ENCODE data around the gene SETMAR.
"Not testable (repeated sequence)": the region's sequence is repeated elsewhere in the genome, so short reads cannot be mapped to it uniquely, and the experiment has no call there.

SETMAR gene

DNA sequence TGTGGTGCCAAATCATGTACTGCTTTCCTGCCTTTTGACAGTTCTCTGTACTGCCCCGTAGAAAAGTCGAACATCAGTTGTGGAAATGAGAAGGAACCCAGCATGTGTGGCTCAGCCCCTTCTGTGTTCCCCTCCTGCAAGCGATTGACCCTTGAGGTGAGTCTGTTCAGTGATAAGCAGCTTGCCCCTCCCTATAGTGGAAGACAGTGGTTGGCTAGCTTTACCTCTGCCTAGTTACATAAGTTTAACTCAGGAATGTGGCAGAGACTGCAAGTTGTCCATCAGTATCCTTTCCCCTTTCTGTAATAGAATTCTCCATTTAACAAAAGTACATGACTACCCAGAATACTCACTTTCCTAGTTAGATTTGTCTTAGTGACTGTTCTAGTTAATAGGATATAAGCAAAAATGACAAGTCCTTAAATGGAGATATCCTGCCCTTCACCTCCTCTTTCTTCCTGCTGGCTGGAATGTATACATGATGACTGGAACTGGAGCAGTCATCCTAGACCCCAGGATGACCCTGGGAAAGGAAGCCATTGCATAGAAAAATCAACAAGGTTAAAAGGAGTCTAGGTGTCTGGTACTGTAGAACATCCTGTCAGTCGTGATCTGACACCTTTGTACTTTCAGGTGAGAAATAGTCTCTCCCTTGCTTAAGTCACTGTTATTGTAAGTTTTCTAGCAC lies 10.6 kb downstream of the SETMAR start:
- no peak for DNase-seq (ENCODE audit: low read depth in 2 of 2)

DNA sequence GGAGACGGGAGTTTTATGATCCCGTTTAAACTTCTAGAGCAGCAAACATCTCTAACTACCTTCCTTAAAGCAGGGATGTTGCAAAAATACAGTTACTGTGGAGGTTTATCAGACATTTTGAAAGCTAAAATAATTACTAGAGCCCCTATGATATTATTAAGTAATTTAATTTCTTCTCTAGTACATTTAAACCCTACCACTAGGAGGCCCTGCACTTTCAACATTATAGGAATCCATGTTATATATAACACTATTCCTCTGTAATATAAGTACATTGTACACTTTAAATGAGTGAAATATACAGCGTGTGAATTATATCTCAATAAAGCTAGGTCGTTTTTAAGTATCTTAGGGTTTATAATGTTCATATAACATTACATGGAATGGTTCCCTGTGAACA lies 11.5 kb downstream of the SETMAR start:
- no peak for DNase-seq (ENCODE audit: low read depth in 2 of 2)

DNA sequence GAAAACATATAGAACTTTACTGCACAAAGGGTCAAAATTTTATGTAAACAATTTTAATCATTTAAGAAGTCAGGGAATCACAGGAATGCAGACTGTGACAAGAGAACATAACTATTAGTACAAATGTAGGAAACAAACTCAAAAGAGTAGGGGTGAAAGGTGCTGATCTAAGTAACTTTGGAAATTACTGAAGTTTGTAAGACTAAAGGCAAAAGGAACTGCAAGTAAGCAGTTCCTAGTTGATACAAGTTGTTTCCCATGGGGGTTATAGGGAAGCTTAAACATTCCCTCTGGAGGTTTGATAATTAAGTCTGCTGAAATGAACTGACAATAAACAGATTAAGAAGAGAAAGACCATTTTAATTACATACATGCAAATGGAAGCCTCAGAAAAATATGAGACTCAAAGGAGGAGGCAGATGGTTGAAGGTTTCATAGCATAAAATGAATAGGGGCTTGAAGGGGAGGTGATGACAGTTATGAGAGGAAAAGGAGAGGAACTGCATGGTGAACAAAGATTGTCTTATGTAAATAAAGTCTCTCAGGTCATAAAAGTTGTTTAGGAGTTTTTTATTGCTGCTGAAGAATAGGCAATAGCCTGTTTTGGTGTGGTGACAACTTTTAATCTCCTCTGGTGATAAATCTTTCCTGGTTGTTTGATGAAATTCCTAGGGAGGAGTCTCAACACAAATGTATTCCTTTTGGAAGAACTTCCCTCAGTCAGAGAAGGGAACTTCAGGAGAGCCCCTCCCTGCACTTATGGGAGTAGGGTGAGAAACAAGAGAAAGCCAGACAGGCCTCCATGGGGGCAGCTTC lies 17.1 kb downstream of the SETMAR start:
- no peak for DNase-seq (ENCODE audit: low read depth in 2 of 2)

DNA sequence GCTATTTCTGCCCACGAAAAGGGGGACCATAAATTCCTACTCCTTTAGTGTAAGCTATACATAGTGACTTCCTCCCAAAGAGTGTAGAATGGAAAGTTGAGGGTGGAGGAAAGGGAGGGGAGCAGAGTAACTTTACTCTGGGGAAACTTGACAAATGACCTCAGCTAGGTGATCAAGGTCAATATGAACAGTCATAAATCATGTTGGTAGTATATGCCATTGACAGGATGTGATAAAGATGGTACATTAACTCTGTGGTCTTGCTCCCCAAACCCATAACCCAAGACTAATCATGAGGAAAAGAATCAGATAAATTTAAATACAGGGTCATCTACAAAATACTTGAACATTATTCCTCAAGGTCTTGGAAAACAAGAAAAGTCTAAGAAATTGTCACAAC lies 18.6 kb downstream of the SETMAR start:
- no peak for DNase-seq (ENCODE audit: low read depth in 2 of 2)

DNA sequence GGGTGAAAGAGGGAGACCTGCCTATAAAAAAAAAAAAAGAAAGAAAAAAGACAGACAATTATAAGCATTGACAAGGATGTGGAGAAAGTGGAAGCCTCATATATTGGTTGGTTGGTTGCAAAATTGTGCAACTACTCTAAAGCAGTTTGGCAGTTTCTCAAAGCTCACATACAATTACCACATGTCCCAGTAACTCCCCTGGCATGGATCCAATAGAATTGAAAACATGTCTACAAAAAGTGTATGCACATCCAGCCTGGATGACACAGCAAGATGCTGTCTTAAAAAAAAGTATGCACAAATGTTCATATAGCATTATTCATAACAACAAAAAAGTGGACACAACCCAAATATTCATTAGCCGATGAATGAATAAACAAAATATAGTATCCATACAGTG lies 19.5 kb downstream of the SETMAR start:
- DNase-seq (ENCODE audit: low read depth in 2 of 2), result no peak

DNA sequence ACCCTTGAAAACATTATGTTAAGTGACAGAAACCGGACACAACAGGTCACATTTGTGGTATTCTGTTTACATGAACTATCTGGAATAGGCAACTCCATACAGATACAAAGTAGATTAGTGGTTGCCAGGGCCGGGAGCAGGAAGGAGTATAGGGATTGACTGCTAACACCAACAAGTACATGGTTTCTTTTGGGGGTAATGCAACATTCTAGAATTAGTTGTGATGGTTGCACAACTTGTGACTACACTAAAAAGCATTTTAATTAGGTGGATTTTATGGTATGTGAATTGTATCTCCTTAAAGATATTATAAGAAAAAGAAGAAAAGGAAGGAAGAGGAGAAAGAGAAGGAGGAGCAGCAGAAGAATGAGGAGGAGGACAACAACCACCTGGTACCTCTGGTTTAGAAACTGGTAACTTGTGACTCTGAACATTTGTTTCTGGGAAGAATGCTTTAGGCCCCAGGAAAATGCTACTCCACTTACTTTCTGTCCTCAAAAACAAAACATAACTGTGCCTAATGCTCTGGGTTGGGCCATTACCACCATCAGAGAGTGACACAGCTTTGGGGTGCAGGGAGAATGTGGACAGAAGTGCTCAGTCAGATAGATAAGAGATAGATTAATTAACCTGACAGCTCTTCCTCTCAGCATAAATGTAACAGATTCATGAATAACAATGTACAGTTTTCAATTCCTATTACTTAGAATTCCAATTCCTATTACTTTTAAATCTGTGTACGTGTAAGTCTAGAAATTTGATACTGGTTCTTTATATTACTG lies 20.3 kb downstream of the SETMAR start:
- DNase-seq (ENCODE audit: low read depth in 2 of 2), result no peak

DNA sequence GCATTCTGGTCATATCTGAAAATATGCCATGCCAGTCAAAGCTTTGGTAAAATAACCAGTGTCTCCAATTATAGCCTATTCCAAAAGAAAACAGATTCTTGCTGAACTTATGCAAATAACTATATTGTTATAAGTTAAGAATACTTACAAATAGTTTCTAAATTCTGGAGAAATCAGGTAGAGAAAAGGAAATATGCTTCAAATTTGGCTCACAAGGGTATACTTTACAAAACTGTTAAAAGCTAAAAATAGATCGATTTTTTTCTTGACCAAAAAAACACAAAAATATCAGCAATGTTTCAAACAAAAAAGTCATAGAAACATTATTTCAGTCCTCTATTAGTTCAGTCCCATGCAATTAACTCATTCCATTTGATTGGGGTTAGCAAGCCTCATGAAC lies 23.7 kb downstream of the SETMAR start:
- no peak for DNase-seq (ENCODE audit: low read depth in 2 of 2)

DNA sequence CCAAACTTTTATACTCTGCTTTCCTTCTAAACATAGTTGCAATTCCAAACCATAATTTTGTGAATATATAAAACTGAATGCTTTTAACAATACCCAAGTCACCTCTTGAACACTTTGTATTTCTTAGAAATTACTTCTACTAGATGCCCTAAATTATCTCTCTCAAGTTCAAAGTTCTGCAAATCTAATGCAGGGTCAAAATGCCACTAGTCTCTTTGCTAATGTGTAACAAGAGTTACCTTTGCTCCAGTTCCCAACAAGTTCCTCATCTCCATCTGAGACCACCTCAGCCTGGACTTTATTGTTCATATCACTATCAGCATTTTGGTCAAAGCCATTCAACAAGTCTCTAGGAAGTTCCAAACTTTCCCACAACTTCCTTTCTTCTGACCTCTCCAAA lies 26.6 kb downstream of the SETMAR start:
- not testable (repeated sequence) for DNase-seq (ENCODE audit: low read depth in 2 of 2)

DNA sequence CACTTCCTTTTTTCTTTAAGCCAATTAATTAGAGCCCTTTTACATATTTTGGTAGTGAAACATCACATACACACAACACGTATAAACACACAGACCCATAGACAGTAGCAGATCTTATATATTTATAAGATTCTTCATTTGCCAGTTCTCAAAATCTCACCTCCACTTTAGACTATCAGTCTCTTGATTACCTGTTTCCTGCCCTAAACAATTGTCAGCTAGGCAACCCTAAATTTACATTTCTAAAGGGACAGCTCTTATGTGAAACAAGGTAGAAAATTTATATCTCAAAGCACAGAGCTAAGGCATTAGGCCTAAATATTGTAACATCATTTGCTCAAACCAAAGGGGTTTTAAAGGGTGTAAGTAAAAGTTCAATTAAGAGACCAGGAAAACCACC lies 28.9 kb downstream of the SETMAR start:
- no peak for DNase-seq (ENCODE audit: low read depth in 2 of 2)

DNA sequence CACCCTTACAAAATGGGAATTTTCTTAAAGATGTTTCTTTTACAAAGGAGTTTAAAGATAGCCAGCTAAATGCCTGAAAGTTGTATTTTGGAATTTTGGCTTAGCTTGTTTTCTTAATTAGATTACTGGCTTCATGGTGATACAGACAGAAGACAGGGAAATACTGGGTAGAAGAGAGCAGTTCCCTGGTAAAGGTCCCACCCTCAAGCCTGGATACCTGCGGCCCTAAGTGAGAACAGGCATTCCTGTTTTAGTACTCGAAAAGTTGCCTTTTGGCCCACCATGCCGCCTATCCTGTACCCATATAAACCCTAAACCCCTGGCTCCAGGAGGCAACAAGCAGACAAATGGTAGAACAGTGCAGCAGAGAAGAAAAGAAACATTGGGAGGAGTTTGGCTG lies 29.4 kb downstream of the SETMAR start:
- no peak for DNase-seq (ENCODE audit: low read depth in 2 of 2)

DNA sequence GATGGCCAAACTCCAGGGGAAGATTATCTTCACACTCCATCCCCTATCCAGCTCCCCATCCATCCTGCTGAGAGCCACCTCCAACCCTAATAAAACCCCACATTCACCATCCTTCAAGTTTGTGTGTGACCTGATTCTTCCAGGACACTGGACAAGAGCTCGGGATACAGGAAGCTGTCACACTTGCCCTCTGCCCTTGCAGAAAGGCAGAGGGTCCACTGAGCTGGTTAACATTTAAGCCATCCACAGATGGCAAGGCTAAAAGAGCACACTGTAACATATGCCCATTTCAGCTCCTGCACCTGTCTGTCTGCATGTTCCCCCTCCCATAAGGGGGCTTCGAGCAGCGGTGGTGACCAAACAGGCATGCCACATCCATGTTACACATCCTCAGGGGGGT lies 29.8 kb downstream of the SETMAR start:
- no peak for DNase-seq (ENCODE audit: low read depth in 2 of 2)

DNA sequence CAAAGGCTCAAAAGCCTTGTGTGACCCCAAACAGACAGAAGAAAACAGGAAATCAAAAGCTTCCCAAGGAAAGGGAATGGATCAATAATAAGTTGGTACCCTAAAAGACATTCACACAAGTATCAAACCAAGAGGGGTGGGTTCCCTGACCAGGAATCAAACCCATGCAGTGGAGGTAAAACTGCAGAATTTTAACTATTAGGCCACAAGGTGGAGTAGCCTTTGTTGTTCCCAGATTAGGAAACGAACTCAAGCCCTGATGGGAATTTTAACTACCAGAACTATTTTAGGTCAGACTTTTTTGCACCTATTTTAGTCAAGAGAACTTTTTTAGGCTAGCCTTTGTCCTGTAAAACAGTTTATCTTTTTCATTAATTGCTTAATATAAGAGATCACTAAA lies 31.4 kb downstream of the SETMAR start:
- no peak for DNase-seq (ENCODE audit: low read depth in 2 of 2)

DNA sequence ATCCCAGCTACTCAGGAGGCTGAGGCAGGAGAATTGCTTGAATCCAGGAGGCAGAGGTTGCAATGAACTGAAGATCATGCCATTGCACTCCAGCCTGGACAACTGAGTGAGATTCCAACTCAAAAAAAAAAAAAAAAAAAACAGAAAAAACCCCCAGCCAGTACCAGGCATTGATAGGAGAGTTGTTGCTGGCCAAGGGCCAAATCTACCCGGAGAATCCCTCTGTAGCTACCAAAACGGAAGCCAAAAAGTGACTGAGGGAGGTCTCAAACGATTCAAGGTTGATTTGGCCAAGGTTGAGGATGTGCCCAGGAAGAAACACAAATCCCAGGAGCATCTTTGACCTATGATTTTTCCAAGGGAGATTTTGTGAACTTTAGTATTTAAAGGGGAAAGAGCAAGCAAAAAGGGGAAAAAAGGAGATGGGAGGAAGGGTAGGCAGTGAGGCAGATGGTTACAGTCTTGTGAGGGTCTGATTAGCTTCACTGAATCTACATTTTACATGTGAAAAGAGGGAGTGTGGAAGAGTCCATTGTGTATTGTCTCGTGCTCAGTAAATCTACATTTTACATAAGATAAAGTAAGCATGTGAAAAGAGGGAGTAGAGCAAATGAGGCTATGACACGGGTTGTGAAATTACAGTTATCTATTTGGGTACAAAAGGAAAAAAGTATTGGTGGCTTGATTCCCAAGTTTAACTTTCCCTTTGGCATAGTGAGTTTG lies 32.8 kb downstream of the SETMAR start:
- DNase-seq (ENCODE audit: low read depth in 2 of 2), result no peak

DNA sequence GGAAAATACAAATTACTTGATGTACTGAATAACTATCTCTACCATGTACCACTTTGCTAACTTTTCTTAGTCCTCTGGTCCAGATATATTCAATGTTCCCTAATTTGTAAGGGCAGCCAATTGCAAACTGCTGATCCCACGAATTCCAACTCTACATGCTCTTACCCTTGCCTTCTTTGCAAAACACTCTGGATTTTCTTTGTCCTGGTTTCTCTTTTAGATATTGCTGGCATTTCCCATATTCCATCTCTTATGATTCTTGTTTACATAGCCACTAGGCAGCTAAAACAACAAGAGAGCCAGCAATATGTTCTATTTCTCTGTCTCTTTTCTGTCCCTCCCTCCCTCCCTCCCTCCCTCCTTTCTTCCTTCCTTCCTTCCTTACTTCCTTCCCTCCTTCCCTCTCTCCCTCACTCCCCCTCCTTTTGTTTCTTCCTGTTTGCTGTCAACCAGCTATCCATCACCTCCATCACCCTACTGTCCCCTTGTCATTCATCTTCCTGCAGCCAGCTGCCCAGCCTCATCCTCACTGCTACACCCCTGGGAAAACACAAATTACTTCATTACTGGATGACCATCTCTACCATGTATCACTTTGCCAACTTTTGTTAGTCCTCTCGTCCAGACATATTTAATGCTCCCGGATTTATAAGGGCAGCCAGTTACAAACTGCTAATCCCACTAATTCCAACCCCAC lies 33.8 kb downstream of the SETMAR start:
- no peak for DNase-seq (ENCODE audit: low read depth in 2 of 2)

DNA sequence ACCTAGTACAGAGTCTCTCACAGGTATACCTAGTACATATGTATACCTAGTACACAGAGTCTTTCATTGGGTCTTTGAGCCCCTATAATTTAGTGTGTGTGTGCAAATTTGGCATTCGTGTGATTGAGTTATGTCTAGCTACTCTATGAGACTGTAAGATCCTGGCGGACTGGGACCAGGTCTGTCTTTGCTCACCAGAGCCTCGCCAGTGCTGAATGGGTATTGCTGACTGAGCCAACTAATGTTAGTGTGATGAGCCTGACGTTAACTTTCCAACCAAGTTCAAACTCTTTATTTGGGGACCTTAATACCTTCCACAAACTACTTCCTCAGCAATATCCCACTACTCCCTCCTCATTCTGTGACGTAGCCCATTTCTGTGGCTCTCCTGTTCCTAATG lies 35.6 kb downstream of the SETMAR start:
- no peak for DNase-seq (ENCODE audit: low read depth in 2 of 2)

DNA sequence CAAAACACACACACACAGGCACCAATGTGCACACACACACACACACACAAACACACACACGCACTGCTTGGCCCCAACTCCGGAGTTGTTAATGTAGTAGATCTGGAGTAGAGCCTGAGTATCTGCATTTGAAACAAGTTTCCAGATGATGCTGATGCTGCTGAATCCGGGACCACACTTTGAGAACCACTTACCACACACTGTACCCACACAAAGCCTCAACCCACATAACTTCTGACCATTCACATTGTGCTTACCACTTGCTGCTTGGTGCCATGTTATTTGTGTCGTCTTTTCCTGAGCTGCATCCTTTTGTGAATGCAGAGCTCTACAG lies 36.9 kb downstream of the SETMAR start:
- DNase-seq (ENCODE audit: low read depth in 2 of 2), result no peak

DNA sequence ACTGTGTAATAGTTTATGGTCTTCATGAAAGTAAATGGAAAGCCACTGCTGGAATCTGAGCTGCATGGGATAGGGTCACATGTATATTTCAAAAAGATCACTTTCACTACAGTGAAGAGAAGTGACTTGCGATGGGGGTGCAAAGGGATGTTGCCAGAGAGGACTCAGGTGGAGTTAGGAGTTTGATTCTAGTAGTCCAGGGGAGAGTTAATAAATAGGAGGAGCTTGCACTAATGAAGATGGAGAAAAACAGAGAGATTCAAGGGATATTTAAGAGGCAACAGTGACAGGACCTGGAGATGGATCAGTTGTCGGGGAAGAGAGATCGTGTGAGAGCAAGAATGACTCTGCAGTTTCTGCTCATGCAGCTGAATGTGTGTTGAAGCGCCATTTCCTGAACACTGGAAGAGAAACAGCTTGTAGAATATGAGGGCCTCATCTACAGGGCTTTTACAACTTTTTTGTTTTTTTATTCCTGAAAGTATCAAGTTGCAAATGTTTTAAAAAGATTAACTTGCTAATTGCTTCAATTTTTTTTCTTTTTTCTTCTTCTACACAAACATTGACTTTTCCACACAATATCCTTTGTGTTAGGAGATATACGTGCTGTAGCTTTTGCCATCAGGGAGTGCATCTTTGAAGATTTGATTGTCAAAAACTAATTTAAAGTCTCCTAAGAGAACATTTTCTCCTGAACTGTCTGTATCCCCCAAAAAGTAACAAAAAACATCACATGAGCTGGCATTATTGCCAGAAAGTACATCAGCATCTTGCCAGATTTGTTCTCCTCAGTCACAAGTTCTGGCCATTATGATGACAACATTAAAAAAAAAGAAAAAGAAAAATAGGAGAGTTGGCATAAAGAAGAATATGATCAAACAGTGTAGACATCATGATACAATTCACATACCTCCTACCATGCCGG lies 37.5 kb downstream of the SETMAR start:
- DNase-seq (ENCODE audit: low read depth in 2 of 2), result no peak

DNA sequence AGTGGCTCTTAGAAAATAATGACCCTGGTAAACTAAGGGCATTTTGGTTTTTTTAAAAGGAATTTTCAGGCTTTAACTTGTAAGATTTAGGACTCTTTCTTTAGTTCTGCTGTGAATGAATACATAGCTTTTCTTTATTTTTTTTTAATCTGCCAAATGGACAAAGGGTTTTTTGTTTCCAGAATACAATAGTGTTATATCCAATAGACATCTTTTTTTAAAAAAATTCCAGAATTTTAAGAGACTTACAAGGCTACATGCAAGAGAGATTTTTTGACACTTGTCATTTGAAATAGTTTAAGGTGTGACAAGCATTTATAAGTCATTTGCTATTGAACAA lies 38.1 kb downstream of the SETMAR start:
- DNase-seq (ENCODE audit: low read depth in 2 of 2), result no peak

DNA sequence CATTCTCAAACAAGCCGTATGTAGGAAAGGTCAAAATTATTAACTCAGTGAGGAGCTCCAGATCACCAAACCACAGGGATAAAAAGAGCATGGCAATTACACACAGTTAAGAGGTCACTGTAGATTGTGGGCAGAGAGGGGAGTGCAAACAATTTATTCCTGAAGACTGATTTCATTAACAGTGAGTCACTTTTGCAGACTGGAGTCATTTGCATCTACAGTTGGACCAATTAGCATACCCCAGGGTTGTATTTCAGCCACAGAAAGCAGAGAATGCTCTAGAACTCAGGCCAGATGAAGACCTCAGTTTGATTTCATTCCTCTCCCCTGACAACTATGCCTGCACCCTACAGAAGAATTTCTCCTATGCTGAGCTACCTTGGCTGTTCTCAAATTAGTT lies 40.1 kb downstream of the SETMAR start:
- no peak for DNase-seq (ENCODE audit: low read depth in 2 of 2)

DNA sequence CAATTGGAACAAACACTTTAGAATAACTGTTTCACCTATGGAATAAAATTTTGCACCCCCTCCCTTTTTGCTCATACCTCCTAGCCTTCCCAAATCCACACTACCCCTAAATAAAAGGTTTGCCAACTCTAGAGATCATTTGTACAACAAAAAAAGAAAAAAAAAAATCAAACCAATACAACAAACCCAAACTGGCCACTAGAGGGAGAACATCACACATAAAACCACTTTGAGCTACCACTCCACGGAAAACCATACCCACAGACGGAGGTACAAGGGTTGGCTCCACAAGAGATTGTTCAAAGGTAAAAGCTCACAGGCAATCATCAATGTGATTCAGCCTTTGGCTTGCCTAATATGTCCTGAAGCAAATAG lies 47.6 kb downstream of the SETMAR start:
- no peak for DNase-seq (ENCODE audit: low read depth in 2 of 2)

Data from stimulated activated CD8-positive, alpha-beta memory T cell treated with anti-CD3 and anti-CD28 coated beads, Interleukin-2, amount 100 ng/mL, for 48 hours (primary cell).